Activated CD8-positive, alpha-beta memory T cell treated with anti-CD3 and anti-CD28 coated beads, Interleukin-2, amount 10 ng/mL, durations not matched to agents 7 days and 5 days (primary cell): ENCODE results near the gene ATG101. TPM values are rescaled to one million over a fixed set of nuclear protein-coding genes. Genes with fewer than 3 reads are reported as not detected.

Source experiments
- ATAC-seq: fragments of 150-1000 bp; cut with Tn5 transposase; one replicate; pipeline ENCODE4 v1.10.0; 2021; ENCODE audit warnings: moderate library complexity
- CTCF ChIA-PET: fragments of 350-600 bp; sonication (Branson Sonifier 250); formaldehyde crosslinking; loops from one replicate; lab custom pipeline; 2021; ENCODE audit warnings: antibody characterized with exemption; lab: Charles Lee
- DNase-seq: peaks from one replicate; pipeline ENCODE4 v3.0.0-alpha.2; 2020
- H3K27ac Mint-ChIP-seq: one replicate; pipeline ENCODE4 v1.8.0; 2021; ENCODE audit warnings: mild to moderate bottlenecking, mixed read lengths
- H3K27me3 Mint-ChIP-seq: one replicate; pipeline ENCODE4 v1.8.0; 2021; ENCODE audit warnings: mixed read lengths
- H3K36me3 Mint-ChIP-seq: one replicate; pipeline ENCODE4 v1.8.0; 2021; ENCODE audit warnings: mild to moderate bottlenecking, mixed read lengths
- H3K4me1 Mint-ChIP-seq: one replicate; pipeline ENCODE4 v1.8.0; 2021; ENCODE audit warnings: mixed read lengths
- H3K4me3 Mint-ChIP-seq: one replicate; pipeline ENCODE4 v1.8.0; 2021; ENCODE audit warnings: mild to moderate bottlenecking, moderate library complexity, mixed read lengths
- H3K9me3 Mint-ChIP-seq: one replicate; pipeline ENCODE4 v1.8.0; 2022; ENCODE audit warnings: low read depth, mixed read lengths
- total RNA-seq, 2 experiments: library from RNA; stranded (reverse); gene quantifications; one replicate each; pipeline ENCODE4 v1.2.3, GENCODE V29; 2021

The ATG101 gene, protein sequence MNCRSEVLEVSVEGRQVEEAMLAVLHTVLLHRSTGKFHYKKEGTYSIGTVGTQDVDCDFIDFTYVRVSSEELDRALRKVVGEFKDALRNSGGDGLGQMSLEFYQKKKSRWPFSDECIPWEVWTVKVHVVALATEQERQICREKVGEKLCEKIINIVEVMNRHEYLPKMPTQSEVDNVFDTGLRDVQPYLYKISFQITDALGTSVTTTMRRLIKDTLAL
- total RNA-seq = 10 to 100 TPM; 33.3 to 42.2 TPM

DNA sequence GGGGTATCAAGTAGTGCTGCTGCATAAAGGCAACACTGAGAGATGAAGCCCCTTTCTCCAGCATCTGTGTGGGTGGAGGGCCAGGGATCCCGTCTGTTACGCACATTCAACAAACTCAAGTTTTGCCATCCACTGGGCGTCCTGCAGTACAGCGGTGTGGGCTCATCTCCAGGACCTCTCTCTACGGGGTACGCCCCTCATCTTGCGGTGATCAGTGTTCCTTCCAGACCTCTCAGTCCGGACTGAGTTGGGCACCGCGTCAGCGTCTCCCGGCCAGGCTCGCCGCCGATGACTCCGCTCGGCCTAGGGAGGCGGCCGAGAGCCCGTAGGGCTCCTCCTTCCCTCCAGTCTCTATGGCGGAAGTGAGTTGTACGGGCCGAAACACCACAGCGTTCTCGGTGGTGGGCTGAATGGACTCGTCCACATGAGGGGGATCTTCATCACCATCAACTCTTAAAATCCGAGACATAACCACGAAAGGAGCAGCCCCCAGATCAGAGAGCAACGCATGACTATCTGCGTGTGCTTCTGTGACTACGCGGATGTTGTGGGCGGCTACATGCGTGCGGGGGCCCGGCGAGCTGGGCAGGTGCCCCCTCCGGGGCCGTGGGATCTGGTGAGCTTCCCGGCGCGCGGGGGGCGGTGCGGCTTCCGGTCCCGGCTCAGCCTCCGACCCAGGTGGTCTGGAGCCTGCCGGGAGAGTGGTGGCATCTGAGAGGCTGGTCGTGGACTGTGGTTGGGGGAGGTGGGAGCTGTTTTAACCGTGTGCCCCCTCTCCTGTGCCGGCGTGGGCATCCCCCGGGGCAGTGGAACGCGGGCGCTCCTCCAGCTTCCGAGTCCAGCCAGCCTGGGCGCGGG, at the start of gene ATG101:
Gene ATG101, plus strand, starts transcription at position 652 of the 858 bp plus-strand sequence. CDS start 3,673 bp downstream, outside the sequence.
- no peaks in the 10 kb centered on the region for H3K9me3 Mint-ChIP-seq
- peak within 1 kb of the TSS; percentile 98 for H3K27ac Mint-ChIP-seq
- H3K36me3 Mint-ChIP-seq = peaks cover 17% of the 10 kb centered on the region
- DNase-seq = peak; percentile 93
- ATAC-seq = peak; percentile 93
- H3K4me3 Mint-ChIP-seq = peak within 1 kb of the TSS; percentile 95
- no peaks in the 10 kb centered on the region for H3K27me3 Mint-ChIP-seq
- CTCF ChIA-PET = interaction anchor here (0.7 to 16.2 kb wide), 19 partner anchors 9 to 76 kb away, joined by 3 to 404 read pairs (median 6); partner anchors contain the start of gene NR4A1
- H3K4me1 Mint-ChIP-seq = peaks cover 62% of the 10 kb centered on the region

DNA sequence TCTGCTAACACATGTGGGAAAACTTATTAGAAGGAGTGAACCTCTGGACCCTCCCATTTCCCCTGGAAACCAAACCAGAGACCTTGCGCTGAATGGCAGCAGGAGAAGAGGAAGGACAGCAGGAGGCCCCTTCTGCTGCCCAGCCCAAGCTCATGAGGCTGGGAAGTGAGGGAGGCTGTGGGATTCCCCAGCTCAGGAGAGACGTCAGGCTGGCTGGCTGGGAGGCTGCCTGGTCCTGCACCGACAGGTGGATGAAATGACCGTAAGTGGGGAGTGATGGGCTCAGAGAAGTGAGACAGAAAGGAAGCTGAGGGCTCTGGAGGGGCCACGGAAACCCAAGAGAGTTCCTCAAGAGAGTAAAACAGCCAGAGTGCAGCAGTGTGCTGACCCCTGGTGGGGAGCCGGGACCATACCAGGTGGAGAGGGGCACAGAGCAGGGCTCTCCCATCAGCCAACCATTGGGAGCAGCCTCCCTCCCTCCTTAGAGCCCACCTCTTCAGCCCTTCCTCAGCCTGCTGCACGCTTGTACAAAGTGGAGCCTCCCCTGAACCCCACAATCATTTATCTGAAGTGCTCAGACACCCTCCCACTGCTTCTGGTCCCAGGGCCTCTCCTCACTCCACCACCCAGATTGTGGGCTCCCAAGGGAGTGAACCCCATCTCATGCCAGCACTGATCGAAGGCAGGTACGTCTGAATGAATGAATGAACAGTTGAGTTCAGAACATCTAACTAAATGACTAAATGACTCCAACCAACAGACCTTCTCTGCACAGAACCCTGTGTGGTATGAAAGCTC, 49.0 kb upstream of the ATG101 start:
- Mint-ChIP-seq H3K36me3 (no peaks in the 10 kb centered on the region), H3K27ac (peak overlapping the region; percentile 11), H3K4me1 (peaks cover 37% of the 10 kb centered on the region), H3K27me3 (peaks cover 4% of the 10 kb centered on the region), H3K4me3 (no peak overlapping the region), H3K9me3 (no peaks in the 10 kb centered on the region)
- CTCF ChIA-PET = interaction anchor here (0.8 to 12.6 kb wide), 23 partner anchors 8 to 602 kb away, joined by 3 to 410 read pairs (median 4); partner anchors contain the start of genes ATG101, NR4A1, SMIM41 and TAMALIN
- ATAC-seq = peak; percentile 37
- DNase-seq = peak; percentile 78

DNA sequence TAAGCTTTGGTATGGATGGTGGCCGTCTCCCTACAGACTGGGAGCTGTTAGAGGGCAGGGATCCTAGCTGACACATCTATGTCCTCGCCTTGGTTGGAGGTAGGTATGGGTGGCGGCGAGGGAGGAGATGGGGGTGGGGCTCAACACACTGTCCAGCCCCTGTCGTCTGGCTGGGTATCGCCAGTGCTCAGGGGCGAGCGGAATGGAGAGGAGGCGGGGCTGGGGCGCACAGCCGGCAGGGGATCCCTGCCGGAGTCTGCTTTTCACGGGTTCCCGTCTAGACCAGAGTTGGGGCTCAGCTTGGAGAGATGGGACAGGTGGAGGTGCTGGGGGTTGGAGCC, 47.0 kb upstream of the ATG101 start:
- Mint-ChIP-seq H3K4me3 (peak overlapping the region; percentile 80), H3K4me1 (peaks cover 42% of the 10 kb centered on the region), H3K36me3 (no peaks in the 10 kb centered on the region), H3K9me3 (no peaks in the 10 kb centered on the region), H3K27me3 (peaks cover 4% of the 10 kb centered on the region), H3K27ac (peak overlapping the region; percentile 54)
- peak; percentile 60 for DNase-seq
- CTCF ChIA-PET = interaction anchor here (1.0 to 12.6 kb wide), 17 partner anchors 9 to 202 kb away, joined by 3 to 410 read pairs (median 31); partner anchors contain the start of genes ATG101, NR4A1, SMIM41 and TAMALIN
- ATAC-seq = peak; percentile 5

DNA sequence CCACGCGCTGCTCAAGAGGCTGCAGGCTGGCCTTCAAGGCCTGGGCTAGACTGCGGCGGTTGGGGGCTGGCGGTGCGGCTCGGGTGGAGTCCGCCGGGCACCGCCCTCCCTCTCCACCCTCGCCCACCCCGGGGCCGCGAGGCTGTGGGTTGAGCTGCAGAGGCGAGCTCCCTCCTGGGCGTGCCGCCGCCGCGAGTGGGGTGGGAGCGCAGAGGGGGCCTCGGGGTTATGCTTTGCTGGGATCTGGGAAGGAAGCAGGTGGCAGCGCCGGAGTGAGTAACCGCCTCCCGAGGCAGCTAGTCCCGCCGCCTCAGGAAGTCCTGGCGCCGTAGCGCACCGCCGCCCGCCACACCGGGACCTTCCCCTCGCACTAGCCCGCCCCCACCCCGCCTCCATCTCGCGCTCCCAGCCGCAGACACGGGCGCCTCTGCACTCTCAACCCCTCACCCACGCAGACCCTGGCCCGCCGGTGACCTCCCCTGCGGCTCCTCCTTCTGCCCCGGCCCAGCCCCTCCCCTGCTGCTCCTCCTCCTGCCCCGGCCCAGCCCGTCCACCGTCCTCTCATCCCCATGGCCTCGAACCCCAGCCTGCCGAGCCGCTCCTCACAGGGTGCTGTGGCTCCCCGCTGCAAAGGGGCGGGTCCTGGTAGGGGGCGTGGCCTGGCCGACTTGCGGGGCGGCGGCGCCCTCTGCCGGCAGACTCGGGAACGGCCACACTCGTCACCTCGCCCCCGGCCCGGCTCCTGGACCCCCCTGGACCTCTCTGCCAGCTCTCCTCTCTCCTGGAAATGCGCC, 46.4 kb upstream of the ATG101 start:
- Mint-ChIP-seq H3K4me3 (peak overlapping the region; percentile 80), H3K27me3 (peaks cover 4% of the 10 kb centered on the region), H3K36me3 (no peaks in the 10 kb centered on the region), H3K9me3 (no peaks in the 10 kb centered on the region), H3K4me1 (peaks cover 42% of the 10 kb centered on the region), H3K27ac (peak overlapping the region; percentile 98)
- DNase-seq = peak; percentile 94
- CTCF ChIA-PET = interaction anchor here (1.0 to 12.6 kb wide), 21 partner anchors 10 to 203 kb away, joined by 3 to 410 read pairs (median 13); partner anchors contain the start of genes ATG101, NR4A1, SMIM41 and TAMALIN
- ATAC-seq = peak; percentile 60

DNA sequence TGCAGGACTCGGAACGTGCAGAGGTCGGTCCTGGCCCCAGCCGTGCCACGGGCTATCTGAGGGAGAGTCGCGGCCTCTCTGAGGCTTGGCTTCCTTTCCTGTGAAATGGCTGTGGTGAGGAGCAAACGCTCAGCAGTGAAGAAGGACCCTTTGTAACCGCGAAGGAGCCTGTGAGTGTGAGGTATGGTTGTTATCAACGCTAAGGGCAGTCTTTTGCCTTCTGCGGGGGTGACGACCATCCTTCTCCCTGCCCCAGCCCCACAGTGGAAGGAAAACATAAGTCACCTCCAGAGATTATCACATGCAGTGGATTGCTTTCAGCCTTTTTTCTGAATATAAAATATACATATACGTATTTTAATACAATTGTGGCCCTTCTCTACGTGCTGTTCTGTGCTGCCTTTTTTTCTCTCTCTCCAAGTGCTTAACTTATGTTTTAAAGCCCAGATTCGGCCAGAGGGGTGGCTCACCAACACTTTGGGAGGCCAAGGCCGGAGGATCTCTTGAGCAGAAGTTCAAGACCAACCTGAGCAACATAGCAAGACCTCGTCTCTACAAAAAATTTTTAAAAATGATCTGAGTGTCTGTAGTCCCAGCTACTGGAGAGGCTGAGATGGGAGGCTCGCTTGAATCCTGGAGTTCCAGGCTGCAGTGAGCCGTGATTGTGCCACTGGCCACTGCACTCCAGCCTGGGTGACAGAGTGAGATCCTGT, 45.6 kb upstream of the ATG101 start:
- Mint-ChIP-seq H3K27me3 (peaks cover 4% of the 10 kb centered on the region), H3K27ac (peak overlapping the region; percentile 98), H3K4me1 (peaks cover 42% of the 10 kb centered on the region), H3K36me3 (no peaks in the 10 kb centered on the region), H3K4me3 (peak overlapping the region; percentile 80), H3K9me3 (no peaks in the 10 kb centered on the region)
- CTCF ChIA-PET = interaction anchor here (1.0 to 12.6 kb wide), 25 partner anchors 10 to 604 kb away, joined by 3 to 410 read pairs (median 11); partner anchors contain the start of genes ACVR1B, ATG101, NR4A1 and SMIM41
- ATAC-seq = peak; percentile 17
- no peak for DNase-seq

DNA sequence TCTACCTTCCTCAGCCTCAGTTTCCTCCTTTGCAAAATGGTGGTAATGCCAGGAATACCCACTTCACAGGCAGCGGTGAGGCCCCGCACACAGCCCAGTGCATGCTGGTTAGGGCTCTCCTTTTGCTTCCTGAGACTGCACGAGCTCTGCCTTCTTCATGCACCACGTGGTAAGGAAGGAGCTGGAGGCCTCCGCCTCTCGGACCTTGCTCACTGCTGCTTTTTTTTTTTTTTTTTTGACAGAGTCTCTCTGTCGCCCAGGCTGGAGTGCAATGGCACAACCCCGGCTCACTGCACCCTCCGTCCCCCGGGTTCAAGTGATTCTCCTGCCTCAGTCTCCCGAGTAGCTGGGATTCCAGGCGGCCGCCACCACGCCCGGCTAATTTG, 44.9 kb upstream of the ATG101 start:
- DNase-seq = peak; percentile 85
- Mint-ChIP-seq H3K4me1 (peaks cover 42% of the 10 kb centered on the region), H3K27ac (peak overlapping the region; percentile 98), H3K9me3 (no peaks in the 10 kb centered on the region), H3K27me3 (peaks cover 4% of the 10 kb centered on the region), H3K36me3 (no peaks in the 10 kb centered on the region), H3K4me3 (peak overlapping the region; percentile 80)
- CTCF ChIA-PET = interaction anchor here (0.7 to 12.6 kb wide), 41 partner anchors 11 to 981 kb away, joined by 3 to 410 read pairs (median 6); partner anchors contain the start of genes ACVR1B, ANKRD33, ATG101 and EIF4B
- ATAC-seq = peak; percentile 46

DNA sequence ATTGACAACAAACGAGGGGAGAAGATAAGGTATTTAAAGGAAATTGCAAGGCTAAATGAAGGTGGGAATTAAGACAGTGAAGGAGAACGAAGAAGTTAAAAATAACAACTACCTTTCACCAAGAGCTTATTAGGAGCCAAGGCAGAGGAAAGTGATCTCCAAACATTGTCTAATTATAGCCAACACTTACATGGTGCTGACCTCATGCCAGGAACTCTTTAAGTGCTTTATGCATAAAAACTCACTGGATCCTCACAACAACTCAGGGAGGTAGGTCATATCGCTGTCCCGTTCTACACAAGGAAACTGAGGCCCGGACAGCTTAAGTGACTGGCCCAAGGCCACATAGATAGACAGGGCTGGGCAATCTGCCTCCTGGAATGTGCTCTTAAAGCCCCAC, 43.5 kb upstream of the ATG101 start:
- Mint-ChIP-seq H3K27ac (peak overlapping the region; percentile 98), H3K9me3 (no peaks in the 10 kb centered on the region), H3K4me1 (peaks cover 31% of the 10 kb centered on the region), H3K36me3 (no peaks in the 10 kb centered on the region), H3K4me3 (no peak overlapping the region), H3K27me3 (peaks cover 6% of the 10 kb centered on the region)
- ATAC-seq (no peak), DNase-seq (no peak)
- CTCF ChIA-PET = interaction anchor here (0.6 to 12.6 kb wide), 24 partner anchors 10 to 198 kb away, joined by 3 to 410 read pairs (median 9); partner anchors contain the start of genes ANKRD33, ATG101, NR4A1 and SMIM41

DNA sequence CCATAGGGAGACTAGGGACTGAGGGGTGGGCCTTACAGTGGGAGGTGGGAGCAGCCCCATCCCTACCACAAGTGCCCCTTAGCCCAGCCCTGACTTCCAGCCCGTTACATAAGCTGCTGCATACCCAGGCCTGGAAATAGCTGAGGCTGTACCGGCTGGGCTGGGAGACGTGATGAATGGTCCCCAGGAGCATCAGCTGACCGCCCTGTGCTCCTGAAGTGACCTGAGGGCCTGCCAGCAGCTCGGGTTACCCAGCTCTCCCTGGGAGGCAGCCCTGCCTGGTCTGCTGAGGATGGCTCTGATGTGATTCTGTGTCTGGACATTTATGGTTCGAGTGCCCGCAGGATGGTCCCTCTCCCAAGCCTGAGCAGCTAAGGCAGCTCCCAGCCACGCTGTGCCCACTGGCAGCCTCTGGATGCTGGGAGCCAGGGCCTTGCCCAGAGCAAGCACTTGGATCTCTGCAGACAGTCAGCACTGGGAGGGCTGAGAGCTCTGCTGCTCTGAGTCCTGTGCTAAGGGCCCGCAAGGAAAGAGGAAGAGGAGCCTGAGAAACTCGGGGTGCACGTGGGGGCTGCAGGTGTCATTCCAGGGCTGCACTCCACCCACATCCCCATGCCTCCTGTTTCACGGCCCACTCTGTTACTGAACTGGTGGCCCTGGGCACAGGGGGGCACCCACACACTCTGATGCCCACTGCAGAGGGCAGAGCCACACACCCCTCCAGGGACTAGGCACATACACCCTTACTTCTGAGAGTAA, 42.5 kb upstream of the ATG101 start:
- Mint-ChIP-seq H3K9me3 (no peaks in the 10 kb centered on the region), H3K36me3 (no peaks in the 10 kb centered on the region), H3K27ac (no peak overlapping the region), H3K4me3 (no peak overlapping the region), H3K4me1 (peaks cover 31% of the 10 kb centered on the region), H3K27me3 (peaks cover 6% of the 10 kb centered on the region)
- CTCF ChIA-PET = interaction anchor here (0.6 to 12.6 kb wide), 9 partner anchors 9 to 194 kb away, joined by 3 to 410 read pairs (median 182); partner anchors contain the start of genes ATG101, NR4A1 and SMIM41
- no peak for ATAC-seq
- DNase-seq = no peak

DNA sequence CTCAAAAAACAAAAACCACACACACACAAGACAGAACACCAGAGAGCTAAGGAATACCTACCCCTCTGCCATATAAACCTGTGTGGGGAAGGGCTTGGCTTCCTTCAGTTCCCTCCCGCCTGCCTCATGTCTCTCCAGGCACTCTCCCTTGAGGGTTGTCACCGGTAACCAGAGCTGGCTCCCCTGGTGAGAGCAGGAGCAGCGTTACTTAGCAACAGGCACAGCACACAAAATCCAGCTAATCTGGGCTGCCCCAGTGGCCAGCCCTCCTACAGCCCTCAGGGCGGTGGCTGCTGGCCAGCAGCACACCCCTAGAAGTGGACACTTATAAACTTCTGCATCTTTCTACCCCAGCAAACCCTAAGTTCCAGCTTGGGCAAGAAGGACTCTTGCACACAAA, 40.1 kb upstream of the ATG101 start:
- Mint-ChIP-seq H3K4me3 (no peak overlapping the region), H3K27me3 (peaks cover 3% of the 10 kb centered on the region), H3K9me3 (no peaks in the 10 kb centered on the region), H3K36me3 (no peaks in the 10 kb centered on the region), H3K4me1 (peaks cover 35% of the 10 kb centered on the region), H3K27ac (no peak overlapping the region)
- DNase-seq = no peak
- no peak for ATAC-seq
- CTCF ChIA-PET = interaction anchor here (1.0 to 12.6 kb wide), 8 partner anchors 6 to 92 kb away, joined by 3 to 410 read pairs (median 6); partner anchors contain the start of genes ATG101, NR4A1 and SMIM41

DNA sequence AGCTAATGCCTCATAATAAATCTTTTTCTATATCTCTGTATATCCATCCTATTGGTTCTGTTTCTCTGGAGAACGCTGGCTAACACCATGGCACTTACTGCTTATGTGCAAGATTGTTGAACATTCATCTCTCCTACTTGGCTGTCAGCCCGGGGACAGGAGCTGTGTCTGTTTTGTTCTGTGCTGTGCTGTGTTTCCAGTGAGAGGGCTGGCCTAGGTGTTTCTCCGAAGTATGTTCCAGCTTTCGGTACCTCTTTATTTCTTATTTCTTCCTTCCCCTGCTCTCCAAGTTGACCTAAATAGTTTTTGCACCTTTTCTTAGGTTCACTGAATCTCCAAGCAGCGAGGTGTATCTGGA, 37.4 kb upstream of the ATG101 start:
- DNase-seq (no peak), ATAC-seq (no peak)
- H3K4me1 Mint-ChIP-seq = peaks cover 24% of the 10 kb centered on the region
- peak overlapping the region; percentile 61 for H3K4me3 Mint-ChIP-seq
- H3K36me3 Mint-ChIP-seq = no peaks in the 10 kb centered on the region
- CTCF ChIA-PET = interaction anchor here (0.8 to 11.9 kb wide), 13 partner anchors 9 to 90 kb away, joined by 3 to 404 read pairs (median 11); partner anchors contain the start of genes ATG101 and NR4A1
- no peaks in the 10 kb centered on the region for H3K9me3 Mint-ChIP-seq
- peaks cover 18% of the 10 kb centered on the region for H3K27me3 Mint-ChIP-seq
- peak overlapping the region; percentile 64 for H3K27ac Mint-ChIP-seq
